Measurements from ENCODE around the gene SIGLECL1.

SIGLECL1 gene

DNA sequence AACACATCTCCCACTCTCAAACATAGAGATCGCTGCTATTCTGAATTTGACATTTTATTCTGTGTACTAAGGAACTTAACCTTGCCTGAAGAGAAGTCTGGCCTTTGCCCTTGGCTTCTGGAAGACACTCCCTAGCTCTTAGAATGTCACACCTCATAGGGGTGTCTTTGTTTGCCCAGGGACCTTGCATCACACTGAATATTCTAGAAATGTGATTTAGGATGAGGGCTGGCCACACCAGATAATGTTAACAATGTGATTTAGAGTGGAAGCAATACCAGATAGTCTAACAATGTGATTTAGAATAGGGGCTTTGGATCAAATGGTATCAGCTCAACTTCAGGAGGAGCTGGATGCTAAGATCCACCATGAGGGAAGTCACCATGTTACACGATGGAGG, 6.6 kb downstream of the SIGLECL1 start:
- H2AFZ ChIP-seq (ENCODE audit: low read depth, low read length), result no peak overlapping the region
- no peaks in the 10 kb centered on the region for H3K4me1 ChIP-seq (ENCODE audit: insufficient read depth, low read length)
- no peak overlapping the region for H3K4me2 ChIP-seq (ENCODE audit: insufficient read depth, low read length)
- H3K9ac ChIP-seq (ENCODE audit: low read depth, low read length), result no peak overlapping the region
- ATAC-seq (ENCODE audit: insufficient read depth, low read depth) (no peak), DNase-seq (no peak)
- no peaks in the 10 kb centered on the region for H4K20me1 ChIP-seq (ENCODE audit: insufficient read depth, low read length)
- no peaks in the 10 kb centered on the region for H3K36me3 ChIP-seq (ENCODE audit: insufficient read depth, low read length)
- H3K27ac ChIP-seq (ENCODE audit: low read length), result no peak overlapping the region
- H3K27me3 ChIP-seq (ENCODE audit: insufficient read depth, low read length, poor library complexity), result no peaks in the 10 kb centered on the region
- H3K9me3 ChIP-seq (ENCODE audit: insufficient read depth, low read length, severe bottlenecking), result no peaks in the 10 kb centered on the region
- no peaks in the 10 kb centered on the region for H3K79me2 ChIP-seq (ENCODE audit: insufficient read depth, low read length)
- H3K4me3 ChIP-seq (ENCODE audit: low read depth in 1 of 2, low read length in 2 of 2), result no peak overlapping the region
- no peak for TF ChIP-seq CTCF (IDR thresholded peaks at IDR 0.05; ENCODE audit: borderline replicate concordance, extremely low read depth, low read length, poor library complexity, severe bottlenecking)
- no peak for TF ChIP-seq EZH2 (IDR thresholded peaks at IDR 0.05; ENCODE audit: borderline replicate concordance, low read depth, low read length, severe bottlenecking)

DNA sequence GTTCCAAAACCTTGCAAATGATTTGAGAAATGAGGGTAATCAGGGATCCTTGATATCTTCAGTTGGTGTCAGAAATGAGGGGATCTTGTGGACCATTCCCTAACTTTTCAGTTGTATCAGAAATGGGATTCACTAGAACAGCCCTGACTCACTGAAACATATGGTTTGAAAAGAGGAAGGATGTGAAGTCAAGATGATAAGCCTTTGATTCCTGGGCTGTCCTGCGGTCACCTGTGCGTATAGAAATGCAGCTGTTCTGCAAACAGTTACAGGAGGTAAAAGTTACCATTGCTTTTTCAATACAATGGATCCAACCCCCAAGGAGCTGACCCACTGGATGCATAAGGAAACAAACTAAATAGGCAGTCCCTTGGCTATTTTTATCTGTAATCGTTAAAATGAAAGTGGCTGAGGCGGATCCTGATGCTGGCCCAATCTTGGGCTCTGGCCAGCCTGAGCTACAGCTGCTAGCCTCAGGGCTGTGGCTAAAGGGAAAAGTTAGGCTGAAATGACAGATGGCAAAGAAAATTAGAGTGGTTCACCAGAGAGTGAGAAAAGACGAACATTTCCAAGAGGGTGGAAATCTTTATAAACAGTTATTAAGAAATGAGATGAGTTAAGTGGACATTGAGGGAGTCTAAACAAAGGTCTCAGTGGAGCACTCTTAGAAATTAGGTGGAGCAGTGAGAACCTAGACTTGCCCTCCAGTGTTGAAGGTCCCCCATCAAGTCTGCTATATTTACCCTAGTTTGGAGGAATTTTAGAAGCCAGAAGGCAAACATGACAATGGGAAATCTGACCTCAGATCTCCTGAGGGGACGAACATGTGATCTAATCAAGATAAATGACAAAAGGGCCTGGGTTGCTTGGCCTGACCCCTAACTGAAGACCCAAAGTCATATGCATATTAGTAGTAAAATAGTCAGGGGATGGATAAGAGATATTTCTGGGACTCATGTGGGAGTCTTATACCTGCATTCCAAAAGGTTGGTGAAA, 7.6 kb downstream of the SIGLECL1 start:
- H3K4me1 ChIP-seq (ENCODE audit: insufficient read depth, low read length), result no peaks in the 10 kb centered on the region
- TF ChIP-seq CTCF (IDR thresholded peaks at IDR 0.05; ENCODE audit: borderline replicate concordance, extremely low read depth, low read length, poor library complexity, severe bottlenecking), result no peak
- TF ChIP-seq EZH2 (IDR thresholded peaks at IDR 0.05; ENCODE audit: borderline replicate concordance, low read depth, low read length, severe bottlenecking), result no peak
- no peak overlapping the region for H3K4me3 ChIP-seq (ENCODE audit: low read depth in 1 of 2, low read length in 2 of 2)
- H3K4me2 ChIP-seq (ENCODE audit: insufficient read depth, low read length), result no peak overlapping the region
- H4K20me1 ChIP-seq (ENCODE audit: insufficient read depth, low read length), result no peaks in the 10 kb centered on the region
- no peak overlapping the region for H2AFZ ChIP-seq (ENCODE audit: low read depth, low read length)
- H3K9me3 ChIP-seq (ENCODE audit: insufficient read depth, low read length, severe bottlenecking), result no peaks in the 10 kb centered on the region
- no peak for DNase-seq
- ATAC-seq (ENCODE audit: insufficient read depth, low read depth), result no peak
- no peaks in the 10 kb centered on the region for H3K27me3 ChIP-seq (ENCODE audit: insufficient read depth, low read length, poor library complexity)
- H3K79me2 ChIP-seq (ENCODE audit: insufficient read depth, low read length), result no peaks in the 10 kb centered on the region
- H3K27ac ChIP-seq (ENCODE audit: low read length), result no peak overlapping the region
- no peak overlapping the region for H3K9ac ChIP-seq (ENCODE audit: low read depth, low read length)
- H3K36me3 ChIP-seq (ENCODE audit: insufficient read depth, low read length), result no peaks in the 10 kb centered on the region

DNA sequence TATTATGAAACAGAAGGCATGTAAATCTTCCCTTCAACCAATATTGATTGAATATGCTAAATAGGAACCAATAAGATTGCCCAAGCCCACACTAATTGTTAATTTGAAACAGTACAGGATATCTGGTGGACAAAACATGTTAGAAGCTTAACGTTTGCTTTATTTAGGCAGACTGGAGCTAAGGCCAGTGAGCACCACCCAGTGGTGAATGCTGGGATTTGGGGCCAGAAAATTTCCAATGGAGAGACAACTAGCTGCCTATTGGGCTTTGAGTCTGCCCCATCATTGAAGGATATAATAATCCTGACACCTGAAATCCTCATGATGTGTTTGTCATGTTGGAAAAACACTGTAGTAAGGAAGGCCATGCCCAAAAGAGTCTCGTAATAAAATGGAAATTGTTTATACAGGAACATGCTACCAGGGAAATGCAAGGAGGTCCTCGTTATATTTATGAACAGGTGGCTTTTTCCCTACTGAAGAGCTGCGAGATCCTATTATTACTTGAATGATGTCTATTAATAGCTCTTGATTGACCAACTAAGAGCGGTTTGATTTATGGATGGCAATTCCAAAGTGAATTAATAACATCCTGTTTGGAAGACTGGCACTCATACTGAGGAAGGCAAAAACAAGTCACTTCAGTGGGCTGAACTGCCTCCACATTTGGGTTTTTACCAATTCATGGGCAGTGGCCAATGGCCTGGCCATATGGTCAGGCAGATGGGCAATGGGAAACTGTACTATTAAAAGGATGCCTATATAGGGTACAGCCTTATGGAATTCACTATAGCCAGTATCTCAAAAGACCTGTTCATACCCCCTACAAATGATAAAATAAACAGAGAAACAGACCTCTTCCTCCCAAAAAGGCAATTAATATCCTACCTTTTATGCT, 8.7 kb downstream of the SIGLECL1 start:
- peaks cover 2% of the 10 kb centered on the region for H3K27me3 ChIP-seq (ENCODE audit: insufficient read depth, low read length, poor library complexity)
- ATAC-seq (ENCODE audit: insufficient read depth, low read depth) (0 out of 3 replicates have a peak, but pooled peaks have one; percentile 40), DNase-seq (peak; percentile 37)

More for the DNA sequence above, 8.7 kb downstream of the SIGLECL1 start:
- Histone ChIP-seq H3K79me2 (ENCODE audit: insufficient read depth, low read length) (no peaks in the 10 kb centered on the region), H3K4me2 (ENCODE audit: insufficient read depth, low read length) (no peak overlapping the region), H3K9me3 (ENCODE audit: insufficient read depth, low read length, severe bottlenecking) (no peaks in the 10 kb centered on the region), H3K4me1 (ENCODE audit: insufficient read depth, low read length) (no peaks in the 10 kb centered on the region), H3K36me3 (ENCODE audit: insufficient read depth, low read length) (no peaks in the 10 kb centered on the region), H4K20me1 (ENCODE audit: insufficient read depth, low read length) (0 out of 2 replicates have a peak, but pooled peaks cover 3% of the 10 kb centered on the region), H3K4me3 (ENCODE audit: low read depth in 1 of 2, low read length in 2 of 2) (no peak overlapping the region), H3K27ac (ENCODE audit: low read length) (no peak overlapping the region), H2AFZ (ENCODE audit: low read depth, low read length) (no peak overlapping the region), H3K9ac (ENCODE audit: low read depth, low read length) (no peak overlapping the region)
- TF ChIP-seq EZH2 (IDR thresholded peaks at IDR 0.05; ENCODE audit: borderline replicate concordance, low read depth, low read length, severe bottlenecking) (no peak), CTCF (IDR thresholded peaks at IDR 0.05; ENCODE audit: borderline replicate concordance, extremely low read depth, low read length, poor library complexity, severe bottlenecking) (peak; percentile 80)
